ENCODE data around the gene PARD6B. TPM values are rescaled to one million over a fixed set of nuclear protein-coding genes. Genes with fewer than 3 reads are reported as not detected.
"Not testable (repeated sequence)": the region's sequence is repeated elsewhere in the genome, so short reads cannot be mapped to it uniquely, and the experiment has no call there.

Gene PARD6B
- total and polyA plus RNA-seq, 2 donors (not counting 3 experiments of a cell fraction or from before 2014, with no cell fraction given) = 0.03 TPM; not detected in 1

- CTCF ChIA-PET = interaction anchor here (1.2 to 2.2 kb wide), 3 partner anchors 21 to 69 kb away, joined by 3 to 17 read pairs (median 3); no protein-coding TSS in a partner anchor
- no peak overlapping the region for H2AFZ ChIP-seq (ENCODE audit: low read depth, low read length)
Measured at GRCh38 chr20:50695135-50695872, 36.1 kb upstream of the PARD6B start.

DNA sequence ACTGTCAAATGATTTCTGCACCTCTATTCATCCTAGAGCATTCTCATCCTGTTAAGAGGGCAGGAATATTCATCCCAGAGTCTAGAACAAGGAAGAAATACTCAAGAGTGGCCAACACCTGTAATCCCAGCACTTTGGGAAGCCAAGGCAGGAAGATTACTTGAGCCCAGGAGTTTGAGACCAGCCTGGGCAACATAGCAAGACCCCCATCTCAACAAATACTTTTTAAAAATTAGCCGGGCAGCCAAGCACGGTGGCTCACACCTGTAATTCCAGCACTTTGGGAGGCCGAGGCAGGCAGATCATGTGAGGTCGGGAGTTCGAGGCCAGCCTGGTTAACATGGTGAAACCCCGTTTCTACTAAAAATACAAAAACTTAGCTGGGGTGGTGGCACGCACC lies 33.1 kb upstream of the PARD6B start:
- H3K27ac ChIP-seq (ENCODE audit: insufficient read depth, low read depth, low read length); FAIRE-seq; H3K4me2 ChIP-seq (ENCODE audit: insufficient read depth, low read length); dilution Hi-C loops (cut with MboI; ENCODE audit: extremely low pct_ligation_motif_present, low sequenced_read_pairs); BruUV-seq (replicated peaks); intact Hi-C loops (cut with micrococcal nuclease); H3K36me3 ChIP-seq (ENCODE audit: control insufficient read depth in 2 of 2, extremely low read depth in 1 of 2, insufficient read depth in 2 of 2, low read length in 2 of 2); DNase-seq (ENCODE audit: low read depth, low spot score); H2AFZ ChIP-seq (ENCODE audit: low read depth, low read length); CTCF ChIA-PET; H3K9me3 ChIP-seq (replicated peaks; ENCODE audit: control insufficient read depth, insufficient read depth, low read length); H3K9me1 ChIP-seq (replicated peaks; ENCODE audit: control insufficient read depth, extremely low read depth, insufficient read depth, low read length); H3K79me2 ChIP-seq (ENCODE audit: control insufficient read depth, insufficient read depth, low read length); H3K9ac ChIP-seq (replicated peaks; ENCODE audit: extremely low read depth, insufficient read depth, low read length); H4K20me1 ChIP-seq (replicated peaks; ENCODE audit: control insufficient read depth, extremely low read depth, insufficient read depth, low read length); H3K4me1 ChIP-seq (ENCODE audit: control insufficient read depth, extremely low read depth, insufficient read depth, low read length); H3K4me3 ChIP-seq (replicated peaks in 1 of 3; ENCODE audit: insufficient read depth in 1 of 3, low read depth in 1 of 3, low read length in 3 of 3); POLR2A ChIA-PET: not testable (repeated sequence)
- H3K27me3 ChIP-seq (ENCODE audit: control insufficient read depth in 2 of 2, insufficient read depth in 2 of 2, low read length in 2 of 2) = peaks cover 9 to 12% of the 10 kb centered on the region in 2 experiments

More at GRCh38 chr20:50695135-50695872, 36.1 kb upstream of the PARD6B start:
- POLR2A ChIA-PET = no interaction called here
- Histone ChIP-seq H3K36me3 (ENCODE audit: control insufficient read depth in 2 of 2, extremely low read depth in 1 of 2, insufficient read depth in 2 of 2, low read length in 2 of 2) (no peaks in the 10 kb centered on the region), H3K79me2 (ENCODE audit: control insufficient read depth, insufficient read depth, low read length) (no peaks in the 10 kb centered on the region), H3K9me3 (replicated peaks; ENCODE audit: control insufficient read depth, insufficient read depth, low read length) (no peaks in the 10 kb centered on the region), H3K9ac (replicated peaks; ENCODE audit: extremely low read depth, insufficient read depth, low read length) (no peak overlapping the region), H3K4me3 (replicated peaks in 1 of 3; ENCODE audit: insufficient read depth in 1 of 3, low read depth in 1 of 3, low read length in 3 of 3) (no peak overlapping the region), H3K4me1 (ENCODE audit: control insufficient read depth, extremely low read depth, insufficient read depth, low read length) (no peaks in the 10 kb centered on the region), H3K4me2 (ENCODE audit: insufficient read depth, low read length) (no peak overlapping the region), H3K27me3 (ENCODE audit: control insufficient read depth in 2 of 2, insufficient read depth in 2 of 2, low read length in 2 of 2) (peaks cover 28 to 33% of the 10 kb centered on the region in 2 experiments), H4K20me1 (replicated peaks; ENCODE audit: control insufficient read depth, extremely low read depth, insufficient read depth, low read length) (no peaks in the 10 kb centered on the region), H3K27ac (ENCODE audit: insufficient read depth, low read depth, low read length) (no peak overlapping the region), H3K9me1 (replicated peaks; ENCODE audit: control insufficient read depth, extremely low read depth, insufficient read depth, low read length) (no peaks in the 10 kb centered on the region)
- BruUV-seq (replicated peaks) = no TSS peak
- DNase-seq (ENCODE audit: low read depth, low spot score) (no peak), FAIRE-seq (no peak)
- intact Hi-C loops (cut with micrococcal nuclease) (no loop called here), dilution Hi-C loops (cut with MboI; ENCODE audit: extremely low pct_ligation_motif_present, low sequenced_read_pairs) (no loop called here)
- TF ChIP-seq POLR2AphosphoS5 (IDR thresholded peaks at IDR 0.05; ENCODE audit: insufficient read depth, low read depth, low read length) (no peak), FOS (IDR thresholded peaks at IDR 0.05; ENCODE audit: borderline replicate concordance, insufficient read depth, low read length) (no peak), MYC (IDR thresholded peaks at IDR 0.05; ENCODE audit: low read depth, low read length) (no peak), EZH2 (IDR thresholded peaks at IDR 0.05; ENCODE audit: borderline replicate concordance, low read depth, low read length, severe bottlenecking) (no peak), POLR2A (IDR thresholded peaks at IDR 0.05; ENCODE audit: low read depth, low read length) (no peak), GATA2 (IDR thresholded peaks at IDR 0.05; ENCODE audit: insufficient read depth, insufficient read length, low read depth, low read length) (no peak), CTCF (IDR thresholded peaks at IDR 0.05; ENCODE audit: extremely low read depth in 1 of 2, insufficient read depth in 1 of 2, low read depth in 1 of 2, low read length in 2 of 2) (no peak), JUN (IDR thresholded peaks at IDR 0.05; ENCODE audit: borderline replicate concordance, insufficient read depth, insufficient read length, low read depth) (no peak)
- TF ChIP-seq, protein P1, sequence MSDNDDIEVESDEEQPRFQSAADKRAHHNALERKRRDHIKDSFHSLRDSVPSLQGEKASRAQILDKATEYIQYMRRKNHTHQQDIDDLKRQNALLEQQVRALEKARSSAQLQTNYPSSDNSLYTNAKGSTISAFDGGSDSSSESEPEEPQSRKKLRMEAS (IDR thresholded peaks at IDR 0.05; ENCODE audit: insufficient read depth, insufficient read length) = no peak

Measured in endothelial cell of umbilical vein (primary cell).